VCaP (cell line): Measurements from ENCODE around the gene IRF2BP2.

ENCODE experiments used
- H3K27ac ChIP-seq: fragments of 450-650 bp; 2 replicates; pipeline ENCODE4 v1.5.1; 2017
- CTCF ChIP-seq: fragments of 450-650 bp; conservative IDR thresholded peaks from 2 replicates; pipeline ENCODE4 v1.5.1; 2017; ENCODE audit warnings: mild to moderate bottlenecking, moderate library complexity

IRF2BP2 gene

GRCh38 chr1:234607109-234608024, 2.6 kb downstream of the IRF2BP2 start:
- TF ChIP-seq CTCF = peak; percentile 48
- H3K27ac ChIP-seq = peak overlapping the region; percentile 99

- no peak for TF ChIP-seq CTCF
- H3K27ac ChIP-seq = peak overlapping the region; percentile 99
Measured at GRCh38 chr1:234606784-234607108, 3.2 kb downstream of the IRF2BP2 start.

- TF ChIP-seq CTCF = peak; percentile 33
- H3K27ac ChIP-seq = peak overlapping the region; percentile 99
Measured at GRCh38 chr1:234605983-234606783, 3.8 kb downstream of the IRF2BP2 start.

GRCh38 chr1:234605399-234605982, 4.5 kb downstream of the IRF2BP2 start:
- TF ChIP-seq CTCF = no peak
- peak overlapping the region; percentile 99 for H3K27ac ChIP-seq

- peak overlapping the region; percentile 99 for H3K27ac ChIP-seq
- no peak for TF ChIP-seq CTCF
Measured at GRCh38 chr1:234604495-234605398, 5.2 kb downstream of the IRF2BP2 start.

GRCh38 chr1:234603221-234604204, 6.5 kb downstream of the IRF2BP2 start:
- no peak for TF ChIP-seq CTCF
- H3K27ac ChIP-seq = peak overlapping the region; percentile 99
